ENCODE results near the gene GINS2. TPM values are rescaled to one million over a fixed set of nuclear protein-coding genes. Genes with fewer than 3 reads are reported as not detected.
A peak's percentile ranks its signal among the peaks of the same experiment; 100 is the strongest.

The GINS2 gene
- total and polyA plus RNA-seq, 2 donors (not counting 1 experiment from before 2014, with no cell fraction given): 1.8 to 5.5 TPM

DNA sequence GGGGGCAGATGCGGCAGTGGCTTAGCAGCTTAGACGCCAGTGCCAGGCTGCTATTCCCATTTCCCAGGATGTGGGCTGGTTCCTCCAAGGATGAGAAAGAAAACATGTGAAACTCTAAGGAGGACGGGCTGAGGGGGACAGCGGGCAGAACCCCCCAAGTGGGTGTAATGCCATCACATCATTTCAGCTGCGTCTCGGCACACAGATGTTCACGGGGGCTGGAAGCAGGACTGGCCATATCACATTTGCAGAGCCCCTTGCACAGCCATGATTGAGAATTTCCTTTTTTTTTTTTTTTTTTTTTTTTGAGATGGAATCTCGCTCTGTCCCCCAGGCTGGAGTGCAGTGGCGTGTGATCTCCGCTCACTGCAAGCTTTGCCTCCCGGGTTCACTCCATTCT, 15.3 kb upstream of the GINS2 start:
- H3K79me2 ChIP-seq (ENCODE audit: control insufficient read depth, insufficient read depth, low read length): no peaks in the 10 kb centered on the region
- no peaks in the 10 kb centered on the region for H4K20me1 ChIP-seq (ENCODE audit: control insufficient read depth, extremely low read depth, insufficient read depth, low read length)
- no peaks in the 10 kb centered on the region for H3K9me3 ChIP-seq (ENCODE audit: control insufficient read depth, insufficient read depth, low read depth, low read length)
- H3K4me1 ChIP-seq (ENCODE audit: control insufficient read depth, extremely low read depth, insufficient read depth, low read length): no peaks in the 10 kb centered on the region
- H3K27me3 ChIP-seq (ENCODE audit: control insufficient read depth, insufficient read depth, low read length): no peaks in the 10 kb centered on the region
- no peak overlapping the region for H3K27ac ChIP-seq (ENCODE audit: insufficient read depth, low read length)
- TF ChIP-seq EZH2 (IDR thresholded peaks at IDR 0.05; ENCODE audit: low read length, missing control alignments): no peak
- TF ChIP-seq, protein P1, sequence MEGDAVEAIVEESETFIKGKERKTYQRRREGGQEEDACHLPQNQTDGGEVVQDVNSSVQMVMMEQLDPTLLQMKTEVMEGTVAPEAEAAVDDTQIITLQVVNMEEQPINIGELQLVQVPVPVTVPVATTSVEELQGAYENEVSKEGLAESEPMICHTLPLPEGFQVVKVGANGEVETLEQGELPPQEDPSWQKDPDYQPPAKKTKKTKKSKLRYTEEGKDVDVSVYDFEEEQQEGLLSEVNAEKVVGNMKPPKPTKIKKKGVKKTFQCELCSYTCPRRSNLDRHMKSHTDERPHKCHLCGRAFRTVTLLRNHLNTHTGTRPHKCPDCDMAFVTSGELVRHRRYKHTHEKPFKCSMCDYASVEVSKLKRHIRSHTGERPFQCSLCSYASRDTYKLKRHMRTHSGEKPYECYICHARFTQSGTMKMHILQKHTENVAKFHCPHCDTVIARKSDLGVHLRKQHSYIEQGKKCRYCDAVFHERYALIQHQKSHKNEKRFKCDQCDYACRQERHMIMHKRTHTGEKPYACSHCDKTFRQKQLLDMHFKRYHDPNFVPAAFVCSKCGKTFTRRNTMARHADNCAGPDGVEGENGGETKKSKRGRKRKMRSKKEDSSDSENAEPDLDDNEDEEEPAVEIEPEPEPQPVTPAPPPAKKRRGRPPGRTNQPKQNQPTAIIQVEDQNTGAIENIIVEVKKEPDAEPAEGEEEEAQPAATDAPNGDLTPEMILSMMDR (conservative IDR thresholded peaks at IDR 0.05 in 1 of 2, IDR thresholded peaks at IDR 0.05 in 1 of 2; ENCODE audit: low read depth in 1 of 2, low read length in 2 of 2): no peak
- no peaks in the 10 kb centered on the region for H3K36me3 ChIP-seq (ENCODE audit: control insufficient read depth, insufficient read depth, low read length)
- H3K9ac ChIP-seq (ENCODE audit: insufficient read depth, low read length): no peak overlapping the region
- no peak overlapping the region for H2AFZ ChIP-seq (ENCODE audit: low read length)
- DNase-seq (ENCODE audit: low read depth in 2 of 2): no peak
- no peak overlapping the region for H3K4me2 ChIP-seq (ENCODE audit: extremely low read depth, insufficient read depth, low read length)
- H3K4me3 ChIP-seq (replicated peaks in 1 of 4; ENCODE audit: control extremely low read depth in 1 of 4, insufficient read depth in 1 of 4, low read depth in 3 of 4, low read length in 4 of 4): no peak overlapping the region

DNA sequence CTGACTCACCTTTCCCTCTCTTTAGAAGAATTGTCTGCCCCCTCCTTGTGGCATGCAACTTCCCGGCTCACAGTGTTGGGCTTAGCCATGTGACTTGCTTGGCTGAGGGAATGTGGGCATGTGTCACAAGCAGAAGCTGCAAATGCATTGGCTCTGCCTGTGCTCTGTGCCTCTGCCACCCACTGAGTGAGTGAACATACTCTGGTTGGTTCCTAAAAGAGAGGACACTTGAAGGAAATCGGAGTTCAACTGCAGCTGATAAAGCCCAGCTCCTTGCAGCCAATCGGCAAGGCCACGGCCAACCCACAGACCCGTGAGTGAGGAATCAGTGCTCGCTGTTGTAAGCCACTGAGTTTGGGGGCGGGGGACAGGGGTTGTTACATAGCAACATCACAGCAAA, 10.9 kb upstream of the GINS2 start:
- no peaks in the 10 kb centered on the region for H3K4me1 ChIP-seq (ENCODE audit: control insufficient read depth, extremely low read depth, insufficient read depth, low read length)
- TF ChIP-seq, protein P1 (conservative IDR thresholded peaks at IDR 0.05 in 1 of 2, IDR thresholded peaks at IDR 0.05 in 1 of 2; ENCODE audit: low read depth in 1 of 2, low read length in 2 of 2): no peak
- no peak for TF ChIP-seq EZH2 (IDR thresholded peaks at IDR 0.05; ENCODE audit: low read length, missing control alignments)
- H4K20me1 ChIP-seq (ENCODE audit: control insufficient read depth, extremely low read depth, insufficient read depth, low read length): no peaks in the 10 kb centered on the region
- no peaks in the 10 kb centered on the region for H3K9me3 ChIP-seq (ENCODE audit: control insufficient read depth, insufficient read depth, low read depth, low read length)
- no peaks in the 10 kb centered on the region for H3K79me2 ChIP-seq (ENCODE audit: control insufficient read depth, insufficient read depth, low read length)
- H3K4me3 ChIP-seq (replicated peaks in 1 of 4; ENCODE audit: control extremely low read depth in 1 of 4, insufficient read depth in 1 of 4, low read depth in 3 of 4, low read length in 4 of 4): no peak overlapping the region
- no peaks in the 10 kb centered on the region for H3K36me3 ChIP-seq (ENCODE audit: control insufficient read depth, insufficient read depth, low read length)
- no peak overlapping the region for H3K4me2 ChIP-seq (ENCODE audit: extremely low read depth, insufficient read depth, low read length)
- peak; percentile 18 to 57 for DNase-seq (ENCODE audit: low read depth in 2 of 2)
- no peak overlapping the region for H3K27ac ChIP-seq (ENCODE audit: insufficient read depth, low read length)
- H3K9ac ChIP-seq (ENCODE audit: insufficient read depth, low read length): no peak overlapping the region
- peaks cover 14% of the 10 kb centered on the region for H3K27me3 ChIP-seq (ENCODE audit: control insufficient read depth, insufficient read depth, low read length)
- no peak overlapping the region for H2AFZ ChIP-seq (ENCODE audit: low read length)

DNA sequence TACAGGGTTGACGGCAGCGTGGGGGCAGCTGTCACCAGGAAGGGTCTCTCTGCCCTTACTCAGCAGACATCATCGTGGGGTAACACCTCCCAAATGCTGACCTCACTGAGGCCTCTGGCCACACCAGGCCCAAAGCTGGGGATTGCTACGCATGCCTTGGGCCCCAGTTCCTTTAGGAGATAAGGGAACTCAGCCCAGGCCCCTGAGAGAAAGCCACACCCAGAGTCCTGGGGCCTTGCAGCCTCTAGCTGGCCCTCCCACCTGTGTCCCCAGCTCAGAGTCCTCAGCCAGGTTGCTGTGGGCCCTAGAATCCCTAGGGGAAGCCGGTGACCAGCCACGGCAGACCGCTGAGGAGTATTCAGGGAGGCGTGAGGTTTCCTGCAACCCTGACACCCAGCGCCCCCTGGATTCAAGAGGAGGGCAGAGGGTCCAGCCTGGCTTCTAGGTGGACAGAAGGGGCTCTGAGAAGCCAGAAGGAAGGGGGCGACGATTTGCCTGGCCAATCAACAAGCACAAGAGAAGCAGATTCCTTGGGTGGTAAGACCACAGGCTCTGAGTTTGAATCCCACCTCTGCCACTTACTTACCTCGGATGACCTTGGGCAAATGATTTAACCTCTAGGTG, 10.3 kb upstream of the GINS2 start:
- no peaks in the 10 kb centered on the region for H3K79me2 ChIP-seq (ENCODE audit: control insufficient read depth, insufficient read depth, low read length)
- H3K27me3 ChIP-seq (ENCODE audit: control insufficient read depth, insufficient read depth, low read length): peaks cover 14% of the 10 kb centered on the region
- no peak for DNase-seq (ENCODE audit: low read depth in 2 of 2)
- no peak overlapping the region for H3K4me3 ChIP-seq (replicated peaks in 1 of 4; ENCODE audit: control extremely low read depth in 1 of 4, insufficient read depth in 1 of 4, low read depth in 3 of 4, low read length in 4 of 4)
- H4K20me1 ChIP-seq (ENCODE audit: control insufficient read depth, extremely low read depth, insufficient read depth, low read length): no peaks in the 10 kb centered on the region
- no peak overlapping the region for H3K9ac ChIP-seq (ENCODE audit: insufficient read depth, low read length)
- H3K4me2 ChIP-seq (ENCODE audit: extremely low read depth, insufficient read depth, low read length): no peak overlapping the region
- no peaks in the 10 kb centered on the region for H3K9me3 ChIP-seq (ENCODE audit: control insufficient read depth, insufficient read depth, low read depth, low read length)
- H2AFZ ChIP-seq (ENCODE audit: low read length): no peak overlapping the region
- no peak for TF ChIP-seq EZH2 (IDR thresholded peaks at IDR 0.05; ENCODE audit: low read length, missing control alignments)
- TF ChIP-seq, protein P1 (conservative IDR thresholded peaks at IDR 0.05 in 1 of 2, IDR thresholded peaks at IDR 0.05 in 1 of 2; ENCODE audit: low read depth in 1 of 2, low read length in 2 of 2): no peak
- no peaks in the 10 kb centered on the region for H3K4me1 ChIP-seq (ENCODE audit: control insufficient read depth, extremely low read depth, insufficient read depth, low read length)
- no peak overlapping the region for H3K27ac ChIP-seq (ENCODE audit: insufficient read depth, low read length)
- no peaks in the 10 kb centered on the region for H3K36me3 ChIP-seq (ENCODE audit: control insufficient read depth, insufficient read depth, low read length)

All from fibroblast of lung (primary cell).